GM19043 (cell line): Measurements from ENCODE around the gene ARHGAP8.

Experiments
- ATAC-seq: cut with Tn5 transposase; IDR thresholded peaks from one replicate; pipeline ENCODE4 v1.9.1; 2021; ENCODE audit warnings: low read depth; ENCODE audit not compliant: unreplicated experiment

ARHGAP8 gene

GRCh38 chr22:44821741-44822475 is 69.5 kb downstream of the ARHGAP8 start:
- ATAC-seq, result no peak

GRCh38 chr22:44822534-44822933 is 70.2 kb downstream of the ARHGAP8 start:
- no peak for ATAC-seq

GRCh38 chr22:44823396-44823795 is 71.0 kb downstream of the ARHGAP8 start:
- ATAC-seq, result no peak

- ATAC-seq, result no peak
Measured at GRCh38 chr22:44823806-44824205, 71.4 kb downstream of the ARHGAP8 start.

- ATAC-seq, result no peak
Measured at GRCh38 chr22:44824271-44824670, 71.9 kb downstream of the ARHGAP8 start.

- ATAC-seq, result no peak
Measured at GRCh38 chr22:44825310-44826150, 73.2 kb downstream of the ARHGAP8 start.

GRCh38 chr22:44827666-44828190 is 75.4 kb downstream of the ARHGAP8 start:
- ATAC-seq, result no peak

GRCh38 chr22:44828193-44828592 is 75.8 kb downstream of the ARHGAP8 start:
- no peak for ATAC-seq

- ATAC-seq, result no peak
Measured at GRCh38 chr22:44831885-44832284, 79.5 kb downstream of the ARHGAP8 start.

GRCh38 chr22:44834065-44834464 is 81.7 kb downstream of the ARHGAP8 start:
- ATAC-seq, result no peak

- ATAC-seq, result no peak
Measured at GRCh38 chr22:44837481-44837880, 85.1 kb downstream of the ARHGAP8 start.

- ATAC-seq, result no peak
Measured at GRCh38 chr22:44838316-44839016, 86.1 kb downstream of the ARHGAP8 start.

GRCh38 chr22:44839061-44839460 is 86.7 kb downstream of the ARHGAP8 start:
- no peak for ATAC-seq

GRCh38 chr22:44839721-44840120 is 87.3 kb downstream of the ARHGAP8 start:
- ATAC-seq, result no peak

GRCh38 chr22:44840611-44841322 is 88.4 kb downstream of the ARHGAP8 start:
- no peak for ATAC-seq

- no peak for ATAC-seq
Measured at GRCh38 chr22:44842417-44842816, 90.0 kb downstream of the ARHGAP8 start.

- ATAC-seq, result no peak
Measured at GRCh38 chr22:44845191-44845590, 92.8 kb downstream of the ARHGAP8 start.

GRCh38 chr22:44845796-44846720 is 93.7 kb downstream of the ARHGAP8 start:
- no peak for ATAC-seq

- ATAC-seq, result no peak
Measured at GRCh38 chr22:44846726-44847275, 94.4 kb downstream of the ARHGAP8 start.
